Measurements from ENCODE around the gene RAB35.

Gene RAB35

GRCh38 chr12:120115066-120115465, 1.5 kb downstream of the RAB35 start (continued):
- TF ChIP-seq SP3 (tag by site-specific recombination; IDR thresholded peaks at IDR 0.05) (no peak), ZBTB26 (tag by site-specific recombination; optimal IDR thresholded peaks at IDR 0.05) (no peak), ZNF677 (tag by site-specific recombination; IDR thresholded peaks at IDR 0.05) (no peak), ZNF157 (tag by site-specific recombination; IDR thresholded peaks at IDR 0.05) (no peak), BCL11B (tag by site-specific recombination; IDR thresholded peaks at IDR 0.05; ENCODE audit: low read depth) (no peak), ZBTB17 (tag by site-specific recombination; IDR thresholded peaks at IDR 0.05) (peak; percentile 16; the same call in 1 of the 2 replicates), PRDM4 (tag by site-specific recombination; IDR thresholded peaks at IDR 0.05) (no peak), ZNF10 (tag by site-specific recombination; IDR thresholded peaks at IDR 0.05) (peak; percentile 57; the same call in 1 of the 2 replicates), ZFHX2 (tag by site-specific recombination; conservative IDR thresholded peaks at IDR 0.05) (peak; percentile 74), EGR2 (tag by site-specific recombination; IDR thresholded peaks at IDR 0.05; ENCODE audit: low read depth) (peak; percentile 92), ZNF510 (tag by site-specific recombination; IDR thresholded peaks at IDR 0.05; ENCODE audit: insufficient replicate concordance) (no peak), ZNF830 (tag by site-specific recombination; IDR thresholded peaks at IDR 0.05; ENCODE audit: low read depth) (no peak), SALL2 (tag by site-specific recombination; IDR thresholded peaks at IDR 0.05; ENCODE audit: borderline replicate concordance) (no peak), ZNF501 (tag by site-specific recombination; IDR thresholded peaks at IDR 0.05) (no peak), ZNF701 (tag by site-specific recombination; IDR thresholded peaks at IDR 0.05) (no peak), ZNF362 (tag by site-specific recombination; IDR thresholded peaks at IDR 0.05) (no peak), ZNF146 (tag by site-specific recombination; IDR thresholded peaks at IDR 0.05) (no peak), ZNF211 (tag by site-specific recombination; IDR thresholded peaks at IDR 0.05; ENCODE audit: low read depth) (no peak), MYNN (tag by site-specific recombination; IDR thresholded peaks at IDR 0.05; ENCODE audit: borderline replicate concordance) (0 out of 2 replicates have a peak, but pooled peaks have one; percentile 13)

- POLR2A ChIA-PET = no interaction called here
- no peaks in the 10 kb centered on the region for H3K4me1 ChIP-seq (ENCODE audit: control insufficient read depth, insufficient read depth, low read length)
- CTCF ChIA-PET = no interaction called here
- H3K9me3 ChIP-seq (ENCODE audit: control insufficient read depth, insufficient read depth, low read depth, low read length) = no peaks in the 10 kb centered on the region
- peaks cover 8 to 36% of the 10 kb centered on the region in 2 experiments; a peak in 2 of 3 replicates for H3K36me3 ChIP-seq (ENCODE audit: control insufficient read depth in 2 of 2, insufficient read depth in 1 of 2, low read length in 2 of 2)
- no peak overlapping the region for H3K4me3 ChIP-seq (ENCODE audit: low read depth, low read length)
- TF ChIP-seq ZBTB8A (tag by site-specific recombination; IDR thresholded peaks at IDR 0.05) (0 out of 2 replicates have a peak, but pooled peaks have one; percentile 18), ZBTB11 (tag by site-specific recombination; conservative IDR thresholded peaks at IDR 0.05; ENCODE audit: low read depth) (no peak), ZFP69B (tag by site-specific recombination; IDR thresholded peaks at IDR 0.05) (no peak), ZNF449 (tag by site-specific recombination; IDR thresholded peaks at IDR 0.05) (peak; percentile 40; the same call in 1 of the 2 replicates), ZIC2 (tag by site-specific recombination; IDR thresholded peaks at IDR 0.05) (peak; percentile 74), ZNF138 (tag by site-specific recombination; IDR thresholded peaks at IDR 0.05; ENCODE audit: borderline replicate concordance) (no peak)
- no peak overlapping the region for H3K27ac ChIP-seq (ENCODE audit: extremely low read depth, low read depth, low read length)
These were observed 5.7 kb downstream of the RAB35 start for GRCh38 chr12:120110550-120111501.

All from HEK293 (cell line).